Measurements from ENCODE around the gene PRDM9.

DNA sequence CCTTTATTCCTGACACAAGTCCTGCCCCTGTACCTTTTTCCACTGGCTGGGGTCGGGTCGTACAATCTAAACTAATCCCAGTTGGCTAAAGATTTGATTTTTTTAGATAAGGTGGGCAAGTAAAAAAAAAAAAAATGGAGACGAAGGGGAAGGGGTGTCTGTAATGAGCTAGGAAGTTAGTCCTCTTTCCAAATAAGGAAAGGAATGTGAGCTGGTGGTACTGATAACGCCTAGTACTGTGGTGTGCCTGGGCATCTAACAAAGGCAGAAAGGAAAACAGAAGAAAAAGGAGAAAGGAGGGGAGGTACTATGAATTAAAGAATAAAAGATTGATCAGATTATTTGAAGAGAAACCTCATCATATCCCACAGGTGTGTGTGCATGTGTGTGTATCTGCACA is 21.3 kb downstream of the PRDM9 start:
- TF ChIP-seq, protein P1, sequence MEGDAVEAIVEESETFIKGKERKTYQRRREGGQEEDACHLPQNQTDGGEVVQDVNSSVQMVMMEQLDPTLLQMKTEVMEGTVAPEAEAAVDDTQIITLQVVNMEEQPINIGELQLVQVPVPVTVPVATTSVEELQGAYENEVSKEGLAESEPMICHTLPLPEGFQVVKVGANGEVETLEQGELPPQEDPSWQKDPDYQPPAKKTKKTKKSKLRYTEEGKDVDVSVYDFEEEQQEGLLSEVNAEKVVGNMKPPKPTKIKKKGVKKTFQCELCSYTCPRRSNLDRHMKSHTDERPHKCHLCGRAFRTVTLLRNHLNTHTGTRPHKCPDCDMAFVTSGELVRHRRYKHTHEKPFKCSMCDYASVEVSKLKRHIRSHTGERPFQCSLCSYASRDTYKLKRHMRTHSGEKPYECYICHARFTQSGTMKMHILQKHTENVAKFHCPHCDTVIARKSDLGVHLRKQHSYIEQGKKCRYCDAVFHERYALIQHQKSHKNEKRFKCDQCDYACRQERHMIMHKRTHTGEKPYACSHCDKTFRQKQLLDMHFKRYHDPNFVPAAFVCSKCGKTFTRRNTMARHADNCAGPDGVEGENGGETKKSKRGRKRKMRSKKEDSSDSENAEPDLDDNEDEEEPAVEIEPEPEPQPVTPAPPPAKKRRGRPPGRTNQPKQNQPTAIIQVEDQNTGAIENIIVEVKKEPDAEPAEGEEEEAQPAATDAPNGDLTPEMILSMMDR (conservative IDR thresholded peaks at IDR 0.05; ENCODE audit: low read depth, low read length) = no peak
- no peak for TF ChIP-seq EZH2 (IDR thresholded peaks at IDR 0.05; ENCODE audit: borderline replicate concordance, low read depth, low read length, poor library complexity, severe bottlenecking)
